Posterior vena cava (tissue), 2 donors: ENCODE results near the gene BAHCC1. TPM values are rescaled to one million over a fixed set of nuclear protein-coding genes. Genes with fewer than 3 reads are reported as not detected.

Source experiments
- DNase-seq: peaks from one replicate; pipeline ENCODE4 v3.0.0-alpha.2; 2020; ENCODE audit warnings: low spot score
- intact Hi-C, 2 donors: fragments of 100-400 bp; cut with DNase I; formaldehyde crosslinking; loops; one replicate each; pipeline versions ENCODE4 v1.14.1 to v1.14.2; 2022 to 2023
- total RNA-seq, 2 donors: library from RNA; stranded (reverse); fragmentation: NEBNext Ultra II Directional; extraction: Animal tissue kit (Norgen Biotek cat#: 25700); gene quantifications; one replicate each; pipeline ENCODE4 v1.2.1, GENCODE V29; 2021
- donor health status: DM: yes; HTN: yes; CAD: no.
- donor health status: DM: yes; HTN: yes; CAD: no.

Gene BAHCC1
- total RNA-seq, 2 donors from 2014 or later, result 17.3 to 19.1 TPM

DNA sequence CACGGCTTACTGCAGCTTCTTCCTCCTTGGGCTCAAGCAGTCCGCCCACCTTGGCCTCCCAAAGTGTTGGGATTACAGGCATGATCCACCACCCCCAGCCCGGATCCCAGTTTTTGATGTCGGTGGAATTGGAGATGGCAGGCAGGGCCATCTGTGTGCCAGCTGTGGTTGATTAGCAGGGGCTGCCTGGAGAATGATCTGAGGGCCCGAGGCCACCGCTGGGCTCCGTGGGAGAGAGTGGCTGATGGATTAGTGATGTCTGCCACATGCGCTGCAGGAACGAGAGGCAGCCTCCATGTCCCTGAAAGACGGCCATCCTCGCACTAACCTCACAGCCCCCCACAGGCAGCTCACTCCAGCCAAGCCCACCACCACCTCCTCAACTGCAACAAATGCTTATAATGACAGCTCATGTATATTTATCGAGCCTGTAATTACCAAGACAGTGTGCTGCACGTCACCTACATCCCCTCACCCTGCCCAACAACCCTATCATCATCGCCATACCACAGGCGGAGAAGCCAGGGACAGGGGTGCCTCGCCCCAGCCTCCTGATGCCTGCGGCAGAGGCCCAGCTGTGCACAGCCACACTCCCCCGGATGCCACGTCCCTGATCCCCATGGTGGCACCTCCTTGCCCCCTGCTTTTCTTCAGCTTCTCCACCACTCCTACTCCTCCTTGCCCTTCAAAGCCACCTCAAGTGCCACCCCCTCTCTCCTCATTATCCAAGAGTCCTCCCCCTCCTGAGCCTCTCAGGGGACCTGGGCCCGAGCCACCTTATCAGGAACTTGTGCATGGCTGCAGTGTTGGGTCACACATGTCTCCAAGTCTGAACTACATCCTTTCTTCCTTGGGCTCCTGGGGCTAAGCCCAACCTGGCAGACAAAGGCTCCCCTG, 84.2 kb downstream of the BAHCC1 start:
- intact Hi-C loops, result loop anchor here (5.0 to 10.0 kb wide), 5 partner anchors 77 to 227 kb away; partner anchors contain the start of gene SLC38A10 (in 1 of the 2)
- no peak for DNase-seq

GRCh38 chr17:81480140-81481072, 85.1 kb downstream of the BAHCC1 start:
- no peak for DNase-seq
- intact Hi-C loops, result loop anchor here (5.0 to 10.0 kb wide), 5 partner anchors 78 to 228 kb away; partner anchors contain the start of gene SLC38A10 (in 1 of the 2)

GRCh38 chr17:81481073-81481799, 86.0 kb downstream of the BAHCC1 start:
- intact Hi-C loops, result loop anchor here (5.0 to 10.0 kb wide), 5 partner anchors 79 to 229 kb away; partner anchors contain the start of gene SLC38A10 (in 1 of the 2)
- no peak for DNase-seq

GRCh38 chr17:81481815-81482505, 86.7 kb downstream of the BAHCC1 start:
- intact Hi-C loops, result loop anchor here (5.0 to 10.0 kb wide), 5 partner anchors 80 to 230 kb away; partner anchors contain the start of gene SLC38A10 (in 1 of the 2)
- DNase-seq, result no peak

DNA sequence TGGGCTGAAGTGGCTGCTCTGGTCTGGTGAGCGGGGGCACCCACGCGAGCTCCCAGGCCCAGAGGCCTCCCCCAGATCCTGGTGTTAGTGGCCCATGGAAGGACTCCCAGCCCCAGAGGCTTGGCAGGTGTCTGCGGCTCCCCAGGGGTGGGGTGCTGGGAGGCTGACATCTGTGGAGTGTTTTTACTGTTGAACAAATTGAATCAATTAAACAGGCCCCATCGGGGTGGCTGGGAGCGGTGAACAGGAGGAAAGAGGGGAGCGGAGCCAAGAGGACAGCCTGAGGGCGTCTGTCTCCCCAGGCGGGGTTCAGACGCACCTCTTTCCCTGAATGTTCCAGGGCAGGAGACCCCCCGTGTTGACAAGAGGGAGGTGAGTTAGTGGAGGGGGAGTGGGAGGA, 87.4 kb downstream of the BAHCC1 start:
- intact Hi-C loops, result loop anchor here (5.0 to 10.0 kb wide), 5 partner anchors 80 to 230 kb away; partner anchors contain the start of gene SLC38A10 (in 1 of the 2)
- DNase-seq, result no peak

DNA sequence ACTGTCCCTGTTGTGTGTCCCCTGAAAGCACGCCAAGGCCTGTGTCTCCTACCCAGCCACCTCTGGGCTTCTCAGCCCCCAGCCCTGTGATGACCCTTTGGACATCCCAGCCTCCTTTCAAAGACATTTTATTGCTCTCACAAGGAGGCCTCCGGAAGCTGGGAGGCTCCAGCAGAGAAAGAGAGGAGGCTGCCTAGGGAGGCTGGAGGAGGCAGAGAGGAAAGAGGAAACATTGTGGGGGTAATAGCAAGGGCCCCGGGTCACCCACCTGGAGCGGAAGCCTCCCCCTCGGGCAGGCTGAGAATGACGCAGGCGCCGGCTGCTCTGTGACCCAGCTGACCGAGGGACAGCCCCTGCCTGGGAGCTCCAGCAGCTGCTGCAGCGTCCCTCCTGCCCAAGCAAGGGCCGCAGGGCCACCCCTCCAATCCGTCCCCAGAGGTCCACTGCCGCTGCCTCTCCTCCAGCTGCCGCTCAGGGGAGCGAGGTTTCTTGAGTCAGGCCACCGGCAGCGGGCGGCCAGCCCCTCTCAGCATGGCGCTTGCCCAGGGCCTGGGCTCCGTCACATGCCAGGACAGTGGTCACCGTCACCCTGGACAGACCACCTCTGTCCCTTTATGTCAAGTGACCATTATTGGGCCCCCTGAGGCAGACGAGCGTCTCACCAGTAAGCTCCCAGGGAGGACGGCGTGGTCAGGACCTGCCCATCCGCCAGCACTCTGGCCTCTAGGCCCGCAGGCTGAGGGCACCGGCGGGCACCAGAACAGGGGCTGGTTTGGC, 88.0 kb downstream of the BAHCC1 start:
- DNase-seq, result no peak

DNA sequence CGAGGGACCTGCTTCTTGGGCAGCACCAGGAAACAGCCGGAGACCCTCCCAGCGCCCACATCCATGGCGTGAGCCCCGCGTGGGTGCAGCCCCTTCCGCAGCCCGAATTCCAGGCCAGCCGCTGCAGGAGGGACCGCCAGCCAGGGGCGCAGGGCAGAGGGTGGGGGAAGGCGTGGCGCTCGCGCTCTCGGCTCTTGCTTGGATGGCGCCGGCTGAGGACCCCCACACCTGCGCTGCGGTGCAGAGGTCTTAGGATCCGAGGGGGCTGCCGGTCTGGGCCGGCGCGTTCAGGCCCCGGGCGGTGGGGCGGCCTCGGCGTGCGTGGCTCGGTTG, 88.6 kb downstream of the BAHCC1 start:
- DNase-seq, result no peak
- intact Hi-C loops, result loop anchor here (5.0 to 10.0 kb wide), 5 partner anchors 82 to 232 kb away; partner anchors contain the start of gene SLC38A10 (in 1 of the 2)

More for the DNA sequence above, 88.0 kb downstream of the BAHCC1 start:
- intact Hi-C loops, result loop anchor here (5.0 to 10.0 kb wide), 5 partner anchors 81 to 231 kb away; partner anchors contain the start of gene SLC38A10 (in 1 of the 2)

DNA sequence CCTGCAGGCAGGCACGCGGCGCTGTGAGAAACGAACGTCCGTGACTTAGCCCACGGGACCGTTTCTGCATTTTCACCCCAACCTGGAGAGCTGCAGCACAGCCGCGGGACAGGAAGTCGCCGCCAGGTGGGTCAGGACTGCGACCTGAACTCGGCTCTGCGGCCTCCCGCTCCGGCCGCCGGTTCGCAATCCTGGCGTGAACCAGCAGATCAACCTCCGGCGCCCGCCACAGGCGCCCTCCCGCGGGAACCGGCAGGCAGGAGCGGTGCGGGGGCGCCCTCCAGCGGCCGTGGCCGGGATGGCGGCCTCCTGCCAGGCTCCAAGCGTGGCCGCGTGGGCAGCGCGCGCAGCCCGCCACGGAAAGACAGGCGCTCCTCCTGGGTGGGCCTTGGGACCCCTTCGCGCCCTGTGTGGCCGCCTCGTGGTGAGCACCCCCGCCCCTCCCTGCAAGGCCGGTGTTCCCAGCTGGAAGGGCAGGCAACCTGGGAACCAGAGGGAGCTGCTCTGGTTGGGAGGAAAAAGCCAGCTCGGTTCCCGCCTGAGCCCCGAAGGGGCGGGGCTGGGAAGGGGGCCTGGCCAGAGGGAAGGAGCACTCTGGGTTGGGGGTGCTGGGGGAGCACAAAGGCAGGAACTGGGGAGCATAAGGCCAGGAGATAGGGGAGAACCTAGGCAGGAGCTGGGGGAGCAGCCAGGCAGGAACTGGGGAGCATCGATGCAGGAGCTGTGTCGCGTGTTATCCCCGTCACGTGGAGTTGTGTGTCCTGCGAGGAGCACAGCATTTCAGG, 89.1 kb downstream of the BAHCC1 start:
- DNase-seq, result peak; percentile 97
- intact Hi-C loops, result loop anchor here (5.0 to 10.0 kb wide), 5 partner anchors 82 to 232 kb away; partner anchors contain the start of gene SLC38A10 (in 1 of the 2)

- intact Hi-C loops, result loop anchor here in 1 of 2 donors (10.0 kb wide), 1 partner anchor 192 kb away; the partner anchor contains the start of gene SLC38A10
- no peak for DNase-seq
Measured at GRCh38 chr17:81486199-81486810, 91.0 kb downstream of the BAHCC1 start.

GRCh38 chr17:81487089-81487486, 91.8 kb downstream of the BAHCC1 start:
- DNase-seq, result no peak
- intact Hi-C loops, result loop anchor here in 1 of 2 donors (10.0 kb wide), 1 partner anchor 192 kb away; the partner anchor contains the start of gene SLC38A10

DNA sequence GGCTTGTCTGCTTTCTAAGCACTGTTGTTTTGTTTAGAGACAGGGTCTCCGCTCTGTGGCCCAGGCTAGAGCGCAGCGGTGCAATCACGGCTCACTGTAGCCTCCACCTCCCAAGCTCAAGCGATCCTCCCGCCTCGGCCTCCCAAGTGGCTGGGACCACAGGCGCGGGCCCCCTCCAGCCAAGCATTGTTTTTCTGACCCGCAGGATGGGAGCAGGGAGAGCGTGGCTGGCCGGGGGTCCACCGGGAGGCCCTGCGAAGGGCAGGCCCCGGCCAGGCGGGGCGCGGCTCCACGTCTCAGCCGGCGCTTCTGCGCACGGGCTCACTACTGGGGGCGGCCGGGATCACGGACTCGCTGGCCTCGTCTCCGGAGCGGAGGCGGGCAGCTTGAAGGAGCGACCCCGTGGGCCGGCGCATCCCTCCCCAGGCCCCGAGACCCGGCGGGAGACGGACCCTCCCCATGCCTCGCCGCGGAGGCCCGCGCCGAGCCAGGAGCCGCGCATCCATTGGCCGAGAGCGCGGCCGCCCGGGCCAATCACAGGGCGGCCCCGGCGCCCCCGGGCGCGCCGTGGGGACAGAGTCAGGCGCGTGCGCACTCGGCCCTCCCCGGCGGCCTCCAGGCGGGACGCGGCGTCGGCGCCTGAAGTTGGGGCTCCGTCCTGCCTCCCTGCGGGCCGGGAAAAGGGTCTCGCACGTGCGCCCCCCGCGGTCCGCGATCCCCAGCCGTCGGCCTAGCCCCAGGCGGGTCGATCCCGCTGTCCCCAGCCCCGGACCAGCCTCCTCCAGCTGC, 92.4 kb downstream of the BAHCC1 start:
- intact Hi-C loops, result loop anchor here in 1 of 2 donors (10.0 kb wide), 1 partner anchor 193 kb away; the partner anchor contains the start of gene SLC38A10
- peak; percentile 92 for DNase-seq

GRCh38 chr17:81488276-81488860, 93.1 kb downstream of the BAHCC1 start:
- intact Hi-C loops, result loop anchor here in 1 of 2 donors (10.0 kb wide), 1 partner anchor 194 kb away; the partner anchor contains the start of gene SLC38A10
- no peak for DNase-seq

DNA sequence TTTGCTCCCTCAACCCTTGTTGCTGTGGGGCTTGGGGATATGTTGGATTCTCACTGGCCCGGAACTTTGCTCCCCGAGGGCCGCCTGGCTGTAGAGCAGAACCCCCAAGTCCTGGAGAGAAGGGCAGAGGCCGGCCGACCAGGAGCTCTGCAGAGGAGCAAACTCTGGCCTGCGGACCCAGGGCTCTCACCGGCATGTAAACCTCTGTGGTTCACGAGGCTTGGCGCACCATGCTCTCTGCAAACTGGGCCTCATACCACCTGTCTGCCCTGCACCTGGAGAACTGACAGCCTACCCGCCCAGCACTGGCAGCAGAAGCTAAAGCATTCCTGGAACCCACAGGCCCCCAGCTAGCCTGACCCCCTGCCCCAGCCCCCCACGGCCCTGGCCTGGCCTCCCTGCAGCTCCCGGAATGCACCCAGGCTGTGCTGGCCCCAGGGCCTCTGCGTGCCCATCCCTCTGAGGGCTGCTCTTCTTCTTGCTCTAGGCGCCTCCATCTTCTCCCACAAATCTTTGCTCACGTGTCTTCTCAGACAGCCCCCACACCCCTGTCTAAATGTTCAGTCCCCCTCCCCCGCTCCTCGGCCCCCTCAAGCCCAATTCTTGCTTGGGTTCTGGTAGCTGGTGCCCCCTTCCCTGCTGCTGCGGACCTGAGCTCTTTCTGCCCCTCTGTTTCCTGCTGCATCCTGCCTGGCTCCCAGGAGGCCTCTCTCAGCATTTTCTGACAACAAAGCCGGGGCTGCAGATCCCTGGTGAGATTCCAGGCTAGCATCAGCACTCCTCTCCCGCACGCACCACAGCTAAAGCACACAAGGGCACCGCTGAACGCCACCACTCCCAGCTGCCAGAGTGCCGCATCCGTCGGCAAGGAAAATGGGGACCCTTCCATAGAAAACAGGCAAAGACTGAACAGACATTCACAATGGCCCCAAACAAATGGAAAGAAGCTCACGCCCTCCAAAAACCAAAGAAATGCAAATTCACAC, 94.0 kb downstream of the BAHCC1 start:
- intact Hi-C loops, result loop anchor here in 1 of 2 donors (10.0 kb wide), 1 partner anchor 195 kb away; the partner anchor contains the start of gene SLC38A10
- no peak for DNase-seq
